Non-pigmented ciliary epithelial cell (primary cell): ENCODE results near the gene ZNF491.
"Not testable (repeated sequence)": the region's sequence is repeated elsewhere in the genome, so short reads cannot be mapped to it uniquely, and the experiment has no call there.

Experiments
- DNase-seq: peaks from one replicate; pipeline ENCODE4 v3.0.0-alpha.2; 2010; ENCODE audit warnings: low read depth

The ZNF491 gene

GRCh38 chr19:11798391-11799330 is at the start of gene ZNF491:
ZNF491 (plus strand) TSS chr19:11798523; CDS start chr19:11805954, 7,431 bp downstream.
- DNase-seq, result peak; percentile 63

DNA sequence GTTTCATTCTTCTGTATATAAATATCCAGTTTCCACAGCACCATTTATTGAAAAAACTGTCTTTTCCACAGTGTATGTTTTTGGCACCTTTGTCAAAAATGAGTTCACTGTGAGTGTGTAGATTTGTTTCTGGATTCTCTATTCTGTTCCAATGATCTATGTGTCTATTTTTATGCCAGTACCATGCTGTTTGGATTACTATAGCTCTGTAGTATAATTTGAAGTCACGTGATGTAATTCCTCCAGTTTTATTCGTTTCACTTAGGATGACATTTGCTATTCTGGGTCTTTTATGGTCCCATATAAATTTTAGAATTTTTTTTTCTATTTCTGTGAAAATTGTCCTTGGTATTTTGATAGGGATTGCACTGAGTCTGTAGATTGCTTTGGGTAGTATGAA is 48.6 kb upstream of the ZNF491 start:
- DNase-seq, result no peak

DNA sequence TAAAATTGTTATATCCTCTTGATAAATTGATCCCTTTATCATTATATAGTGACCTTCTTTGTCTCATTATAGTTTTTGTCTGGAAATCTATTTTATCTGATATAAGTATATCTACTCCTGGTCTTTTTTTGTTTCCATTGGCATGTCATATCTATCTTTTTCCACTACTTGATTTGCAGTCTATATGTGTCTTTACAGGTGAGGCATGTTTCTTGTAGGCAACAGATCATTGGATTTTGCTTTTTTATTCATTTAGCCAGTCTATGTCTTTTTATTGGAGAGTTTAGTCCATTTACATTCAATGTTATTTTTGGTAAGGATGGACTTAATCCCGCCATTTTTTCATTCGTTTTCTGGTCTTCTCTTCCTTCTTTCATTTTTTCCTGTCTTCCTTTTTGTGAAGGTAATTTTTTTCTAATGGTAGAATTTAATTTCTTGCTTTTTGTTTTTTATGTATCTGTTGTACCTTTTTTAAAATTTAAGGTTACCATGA is 46.0 kb upstream of the ZNF491 start:
- DNase-seq, result no peak

- no peak for DNase-seq
These were observed 43.7 kb upstream of the ZNF491 start for GRCh38 chr19:11754663-11755062.

- no peak for DNase-seq
These were observed 41.4 kb upstream of the ZNF491 start for GRCh38 chr19:11756965-11757364.

- DNase-seq, result no peak
These were observed 38.5 kb upstream of the ZNF491 start for GRCh38 chr19:11759805-11760204.

GRCh38 chr19:11763117-11763516 is 35.2 kb upstream of the ZNF491 start:
- no peak for DNase-seq

GRCh38 chr19:11763611-11764010 is 34.7 kb upstream of the ZNF491 start:
- DNase-seq, result no peak

DNA sequence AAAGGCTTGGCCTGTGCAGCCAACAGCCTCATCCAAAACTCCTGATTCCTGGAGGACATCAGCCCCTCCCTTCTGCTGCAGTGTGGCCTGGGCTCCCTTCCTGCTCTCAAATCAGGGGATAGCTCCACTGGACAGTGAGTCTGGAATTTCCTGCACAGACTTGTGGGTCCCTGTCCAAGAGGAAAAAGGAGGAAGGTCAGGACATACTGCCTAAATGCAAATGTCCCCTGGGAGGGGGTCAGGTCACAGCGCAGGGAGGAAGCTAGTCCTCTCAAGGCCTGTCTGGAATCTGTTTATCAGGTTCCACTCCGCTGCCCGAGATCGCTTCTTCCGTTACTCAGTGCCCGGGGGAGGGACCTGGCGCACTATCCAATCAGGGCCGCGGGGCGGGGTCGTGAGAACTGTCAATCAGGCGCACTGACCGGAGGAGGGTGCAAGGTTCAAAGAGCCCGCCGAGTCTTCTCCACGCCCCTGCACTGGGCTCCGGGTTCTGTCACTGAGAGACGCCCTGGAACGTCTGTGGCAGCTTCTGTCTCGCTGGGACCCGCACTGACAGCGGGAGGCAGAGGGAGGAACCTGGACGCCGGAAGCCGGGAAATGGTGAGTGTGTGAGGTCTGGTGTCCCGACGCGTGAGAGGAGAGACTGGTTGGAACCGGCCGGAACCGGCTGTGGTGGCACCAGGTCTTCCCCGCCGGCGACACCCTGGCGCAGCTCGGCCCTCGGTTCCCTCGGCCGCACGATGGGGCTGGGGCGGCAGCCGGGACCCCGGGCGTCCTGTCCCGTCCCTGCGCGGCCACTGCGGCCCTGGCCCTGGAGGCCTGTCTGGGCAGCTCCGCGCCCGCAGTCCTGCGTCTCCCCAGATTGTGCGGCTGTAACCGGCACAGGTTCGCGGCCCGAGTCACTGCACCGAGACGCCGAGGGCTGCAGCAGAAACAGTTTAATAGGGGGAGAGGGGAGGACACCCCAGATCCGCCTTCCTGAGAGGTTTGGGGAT is 31.4 kb upstream of the ZNF491 start, which contains the start of gene ZNF441:
ZNF441 (plus strand) TSS at position 404 of the 995 bp plus-strand sequence; CDS start at position 598, 194 bp downstream.
- DNase-seq, result peak; percentile 65

- no peak for DNase-seq
These were observed 30.6 kb upstream of the ZNF491 start for GRCh38 chr19:11767633-11768133.

- DNase-seq, result no peak
These were observed 28.3 kb upstream of the ZNF491 start for GRCh38 chr19:11769995-11770394.

DNA sequence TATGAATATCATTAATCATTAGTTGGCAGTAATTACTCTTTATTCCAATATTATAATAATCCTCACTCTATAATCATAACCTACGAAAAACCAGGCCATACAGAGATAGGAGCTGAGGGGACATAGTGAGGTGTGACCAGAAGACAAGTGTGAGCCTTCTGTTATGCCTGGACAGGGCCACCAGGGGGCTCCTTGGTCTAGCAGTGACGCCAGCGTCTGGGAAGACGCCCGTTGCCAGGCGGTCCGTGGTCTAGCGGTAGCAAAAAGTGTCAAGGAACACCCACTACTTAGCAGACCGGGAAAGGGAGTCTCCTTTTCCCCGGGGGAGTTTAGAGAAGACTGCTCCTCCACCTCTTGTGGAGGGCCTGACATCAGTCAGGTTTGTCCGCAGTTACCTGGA is 26.8 kb upstream of the ZNF491 start:
- not testable (repeated sequence) for DNase-seq

DNA sequence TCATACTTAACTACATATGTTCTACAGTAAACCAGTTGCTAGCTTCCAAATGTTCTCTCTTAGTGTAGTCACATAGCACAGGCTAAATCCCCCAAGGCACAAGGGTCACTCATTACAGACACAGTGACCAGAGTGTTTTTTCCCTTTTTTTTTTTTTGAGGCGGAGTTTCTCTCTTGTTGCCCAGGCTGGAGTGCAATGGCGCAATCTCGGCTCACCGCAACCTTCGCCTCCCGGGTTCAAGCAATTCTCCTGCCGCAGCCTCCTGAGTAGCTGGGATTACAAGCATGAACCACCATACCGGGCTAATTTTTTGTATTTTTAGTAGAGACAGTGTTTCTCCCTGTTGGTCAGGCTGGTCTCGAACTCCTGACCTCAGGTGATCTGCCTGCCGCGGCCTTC is 21.7 kb upstream of the ZNF491 start:
- DNase-seq, result not testable (repeated sequence)

- DNase-seq, result no peak
These were observed 17.8 kb upstream of the ZNF491 start for GRCh38 chr19:11780431-11781020.

GRCh38 chr19:11781295-11782057 is 16.8 kb upstream of the ZNF491 start:
- DNase-seq, result no peak

DNA sequence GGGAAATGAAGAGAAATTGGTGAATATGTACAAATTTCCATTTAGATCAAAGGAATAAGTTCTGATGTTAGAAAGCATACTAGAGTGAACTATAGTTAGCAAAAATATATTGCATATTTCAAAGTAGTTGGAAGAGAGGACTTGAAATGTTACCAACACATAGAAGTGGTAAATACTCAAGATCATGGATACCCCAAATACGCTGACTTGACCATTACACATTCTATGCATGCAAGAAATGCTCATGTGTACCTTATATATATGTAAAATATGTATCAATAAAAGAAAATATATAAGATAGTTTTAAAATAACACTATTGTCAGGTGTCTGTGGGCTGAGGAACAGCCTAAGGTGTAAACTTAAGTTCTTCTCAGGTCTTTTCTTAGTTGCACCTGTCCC is 14.6 kb upstream of the ZNF491 start:
- DNase-seq, result no peak

- no peak for DNase-seq
These were observed 14.0 kb upstream of the ZNF491 start for GRCh38 chr19:11784356-11784755.

GRCh38 chr19:11787536-11787935 is 10.8 kb upstream of the ZNF491 start:
- no peak for DNase-seq

GRCh38 chr19:11792942-11793341 is 5.4 kb upstream of the ZNF491 start:
- DNase-seq, result no peak

DNA sequence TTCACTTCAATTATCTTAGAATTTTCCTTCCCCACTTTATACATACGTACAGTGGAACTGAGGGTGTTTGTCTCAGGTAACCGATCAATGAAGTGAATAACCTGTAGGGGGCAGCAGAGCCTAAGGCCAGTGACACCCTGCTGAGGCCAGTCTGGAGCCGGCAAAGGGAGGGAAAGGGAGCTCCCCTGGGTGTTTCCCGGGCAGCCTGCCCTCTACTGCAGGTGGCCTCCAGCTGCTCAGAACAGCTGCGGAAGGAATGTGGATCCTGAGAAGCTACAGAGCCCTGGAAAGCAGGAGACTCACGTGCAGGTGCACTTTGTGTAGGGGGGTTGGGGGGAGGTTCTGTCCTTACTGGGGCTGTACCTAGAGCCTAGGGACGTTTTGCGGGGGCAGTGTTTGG is 832 bp upstream of the ZNF491 start:
- DNase-seq, result peak; percentile 28
